ENCODE data around the gene PIGS. TPM values are rescaled to one million over a fixed set of nuclear protein-coding genes. Genes with fewer than 3 reads are reported as not detected.

Gene PIGS
- total and polyA plus RNA-seq, 2 donors (not counting 3 experiments of a cell fraction or from before 2014, with no cell fraction given): 71.3 to 110 TPM

- peaks cover 5% of the 10 kb centered on the region for H3K79me2 ChIP-seq (ENCODE audit: control insufficient read depth, insufficient read depth, low read length)
- no peak for TF ChIP-seq GATA2 (IDR thresholded peaks at IDR 0.05; ENCODE audit: insufficient read depth, insufficient read length, low read depth, low read length)
- no peak for TF ChIP-seq EZH2 (IDR thresholded peaks at IDR 0.05; ENCODE audit: borderline replicate concordance, low read depth, low read length, severe bottlenecking)
- no peak for TF ChIP-seq FOS (IDR thresholded peaks at IDR 0.05; ENCODE audit: borderline replicate concordance, insufficient read depth, low read length)
- TF ChIP-seq CTCF (IDR thresholded peaks at IDR 0.05; ENCODE audit: extremely low read depth in 1 of 2, insufficient read depth in 1 of 2, low read depth in 1 of 2, low read length in 2 of 2): no peak
- no peak for TF ChIP-seq MAX (IDR thresholded peaks at IDR 0.05; ENCODE audit: insufficient read depth, insufficient read length)
- BruUV-seq (replicated peaks): no TSS peak
- dilution Hi-C loops (cut with MboI; ENCODE audit: extremely low pct_ligation_motif_present, low sequenced_read_pairs) (no loop called here), intact Hi-C loops (cut with micrococcal nuclease) (no loop called here)
- DNase-seq (ENCODE audit: low read depth, low spot score) (no peak), FAIRE-seq (no peak)
- CTCF ChIA-PET: no interaction called here
- no peak overlapping the region for H2AFZ ChIP-seq (ENCODE audit: low read depth, low read length)
- peaks cover 16 to 29% of the 10 kb centered on the region in 2 experiments for H3K36me3 ChIP-seq (ENCODE audit: control insufficient read depth in 2 of 2, extremely low read depth in 1 of 2, insufficient read depth in 2 of 2, low read length in 2 of 2)
- H3K4me2 ChIP-seq (ENCODE audit: insufficient read depth, low read length): no peak overlapping the region
- POLR2A ChIA-PET: no interaction called here
- no peaks in the 10 kb centered on the region for H4K20me1 ChIP-seq (replicated peaks; ENCODE audit: control insufficient read depth, extremely low read depth, insufficient read depth, low read length)
- no peaks in the 10 kb centered on the region for H3K4me1 ChIP-seq (ENCODE audit: control insufficient read depth, extremely low read depth, insufficient read depth, low read length)
- H3K9ac ChIP-seq (replicated peaks; ENCODE audit: extremely low read depth, insufficient read depth, low read length): no peak overlapping the region
- H3K27ac ChIP-seq (ENCODE audit: insufficient read depth, low read depth, low read length): no peak overlapping the region
- no peaks in the 10 kb centered on the region for H3K27me3 ChIP-seq (ENCODE audit: control insufficient read depth in 2 of 2, insufficient read depth in 2 of 2, low read length in 2 of 2)
- no peaks in the 10 kb centered on the region for H3K9me3 ChIP-seq (replicated peaks; ENCODE audit: control insufficient read depth, insufficient read depth, low read length)
- no peak overlapping the region for H3K4me3 ChIP-seq (replicated peaks in 1 of 3; ENCODE audit: insufficient read depth in 1 of 3, low read depth in 1 of 3, low read length in 3 of 3)
- H3K9me1 ChIP-seq (replicated peaks; ENCODE audit: control insufficient read depth, extremely low read depth, insufficient read depth, low read length): no peaks in the 10 kb centered on the region
These were observed 14.5 kb upstream of the PIGS start for GRCh38 chr17:28585851-28586250.

GRCh38 chr17:28584434-28584833, 13.1 kb upstream of the PIGS start:
- intact Hi-C loops (cut with micrococcal nuclease) (no loop called here), dilution Hi-C loops (cut with MboI; ENCODE audit: extremely low pct_ligation_motif_present, low sequenced_read_pairs) (no loop called here)
- ChIA-PET POLR2A (no interaction called here), CTCF (interaction anchor here (0.9 to 2.5 kb wide), 2 partner anchors 9 to 28 kb away, joined by 3 to 5 read pairs; no protein-coding TSS in a partner anchor)
- Histone ChIP-seq H3K79me2 (ENCODE audit: control insufficient read depth, insufficient read depth, low read length) (peaks cover 3% of the 10 kb centered on the region), H4K20me1 (replicated peaks; ENCODE audit: control insufficient read depth, extremely low read depth, insufficient read depth, low read length) (no peaks in the 10 kb centered on the region), H3K36me3 (ENCODE audit: control insufficient read depth in 2 of 2, extremely low read depth in 1 of 2, insufficient read depth in 2 of 2, low read length in 2 of 2) (peaks cover 16 to 33% of the 10 kb centered on the region in 2 experiments), H3K4me3 (replicated peaks in 1 of 3; ENCODE audit: insufficient read depth in 1 of 3, low read depth in 1 of 3, low read length in 3 of 3) (no peak overlapping the region), H3K4me2 (ENCODE audit: insufficient read depth, low read length) (no peak overlapping the region), H3K9me1 (replicated peaks; ENCODE audit: control insufficient read depth, extremely low read depth, insufficient read depth, low read length) (no peaks in the 10 kb centered on the region), H3K27me3 (ENCODE audit: control insufficient read depth in 2 of 2, insufficient read depth in 2 of 2, low read length in 2 of 2) (no peaks in the 10 kb centered on the region), H3K9ac (replicated peaks; ENCODE audit: extremely low read depth, insufficient read depth, low read length) (no peak overlapping the region), H3K9me3 (replicated peaks; ENCODE audit: control insufficient read depth, insufficient read depth, low read length) (no peaks in the 10 kb centered on the region), H3K4me1 (ENCODE audit: control insufficient read depth, extremely low read depth, insufficient read depth, low read length) (no peaks in the 10 kb centered on the region), H3K27ac (ENCODE audit: insufficient read depth, low read depth, low read length) (no peak overlapping the region), H2AFZ (ENCODE audit: low read depth, low read length) (no peak overlapping the region)
- no TSS peak for BruUV-seq (replicated peaks)
- TF ChIP-seq EZH2 (IDR thresholded peaks at IDR 0.05; ENCODE audit: borderline replicate concordance, low read depth, low read length, severe bottlenecking) (no peak), MAX (IDR thresholded peaks at IDR 0.05; ENCODE audit: insufficient read depth, insufficient read length) (no peak), FOS (IDR thresholded peaks at IDR 0.05; ENCODE audit: borderline replicate concordance, insufficient read depth, low read length) (no peak), GATA2 (IDR thresholded peaks at IDR 0.05; ENCODE audit: insufficient read depth, insufficient read length, low read depth, low read length) (no peak), CTCF (IDR thresholded peaks at IDR 0.05; ENCODE audit: extremely low read depth in 1 of 2, insufficient read depth in 1 of 2, low read depth in 1 of 2, low read length in 2 of 2) (no peak), POLR2A (IDR thresholded peaks at IDR 0.05; ENCODE audit: low read depth, low read length) (no peak), MYC (IDR thresholded peaks at IDR 0.05; ENCODE audit: low read depth, low read length) (no peak), JUN (IDR thresholded peaks at IDR 0.05; ENCODE audit: borderline replicate concordance, insufficient read depth, insufficient read length, low read depth) (no peak)
- DNase-seq (ENCODE audit: low read depth, low spot score) (no peak), FAIRE-seq (no peak)

Measured in endothelial cell of umbilical vein (primary cell).